ENCODE data around the gene USP13.
"Not testable (repeated sequence)": the region's sequence is repeated elsewhere in the genome, so short reads cannot be mapped to it uniquely, and the experiment has no call there.

USP13 gene, protein sequence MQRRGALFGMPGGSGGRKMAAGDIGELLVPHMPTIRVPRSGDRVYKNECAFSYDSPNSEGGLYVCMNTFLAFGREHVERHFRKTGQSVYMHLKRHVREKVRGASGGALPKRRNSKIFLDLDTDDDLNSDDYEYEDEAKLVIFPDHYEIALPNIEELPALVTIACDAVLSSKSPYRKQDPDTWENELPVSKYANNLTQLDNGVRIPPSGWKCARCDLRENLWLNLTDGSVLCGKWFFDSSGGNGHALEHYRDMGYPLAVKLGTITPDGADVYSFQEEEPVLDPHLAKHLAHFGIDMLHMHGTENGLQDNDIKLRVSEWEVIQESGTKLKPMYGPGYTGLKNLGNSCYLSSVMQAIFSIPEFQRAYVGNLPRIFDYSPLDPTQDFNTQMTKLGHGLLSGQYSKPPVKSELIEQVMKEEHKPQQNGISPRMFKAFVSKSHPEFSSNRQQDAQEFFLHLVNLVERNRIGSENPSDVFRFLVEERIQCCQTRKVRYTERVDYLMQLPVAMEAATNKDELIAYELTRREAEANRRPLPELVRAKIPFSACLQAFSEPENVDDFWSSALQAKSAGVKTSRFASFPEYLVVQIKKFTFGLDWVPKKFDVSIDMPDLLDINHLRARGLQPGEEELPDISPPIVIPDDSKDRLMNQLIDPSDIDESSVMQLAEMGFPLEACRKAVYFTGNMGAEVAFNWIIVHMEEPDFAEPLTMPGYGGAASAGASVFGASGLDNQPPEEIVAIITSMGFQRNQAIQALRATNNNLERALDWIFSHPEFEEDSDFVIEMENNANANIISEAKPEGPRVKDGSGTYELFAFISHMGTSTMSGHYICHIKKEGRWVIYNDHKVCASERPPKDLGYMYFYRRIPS

DNA sequence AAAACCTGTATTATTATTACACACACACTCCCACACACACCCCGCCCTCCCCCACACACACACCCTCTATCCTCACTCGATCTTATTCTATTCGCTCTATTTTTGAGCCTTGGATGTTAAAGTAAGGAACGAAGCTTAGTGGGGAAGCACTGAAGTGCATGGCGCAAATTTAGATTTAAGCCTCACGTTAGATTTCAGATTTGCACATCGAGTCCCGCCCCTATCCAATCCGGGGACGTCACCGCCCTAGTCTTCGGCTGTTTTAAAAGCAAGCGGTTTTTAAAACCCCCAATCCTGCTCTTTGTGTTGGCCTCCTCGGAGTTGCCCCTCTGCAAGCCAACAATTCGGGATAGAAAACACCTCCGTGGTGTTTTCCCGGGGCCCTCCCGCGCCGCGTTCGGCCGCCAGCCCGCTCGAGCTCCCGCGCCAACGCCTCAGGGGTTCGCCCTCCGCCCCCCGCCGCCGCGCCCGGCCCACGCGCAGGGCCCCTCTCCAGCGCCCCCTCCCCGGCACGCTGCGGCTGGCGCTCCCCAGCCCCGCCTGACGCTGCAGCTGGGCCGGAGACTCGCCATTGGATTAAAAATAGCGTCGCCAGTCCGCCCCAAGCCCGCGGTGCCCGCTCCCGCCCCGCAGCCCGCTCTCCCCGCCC lies at the start of gene USP13:
Gene USP13 (plus strand): TSS at position 594 of the 649 bp plus-strand sequence. CDS start 186 bp downstream, outside the sequence.
- DNase-seq (ENCODE audit: low spot score): peak; percentile 60

GRCh38 chr3:179603321-179603720 lies 49.5 kb upstream of the USP13 start:
- DNase-seq (ENCODE audit: low spot score): no peak

DNA sequence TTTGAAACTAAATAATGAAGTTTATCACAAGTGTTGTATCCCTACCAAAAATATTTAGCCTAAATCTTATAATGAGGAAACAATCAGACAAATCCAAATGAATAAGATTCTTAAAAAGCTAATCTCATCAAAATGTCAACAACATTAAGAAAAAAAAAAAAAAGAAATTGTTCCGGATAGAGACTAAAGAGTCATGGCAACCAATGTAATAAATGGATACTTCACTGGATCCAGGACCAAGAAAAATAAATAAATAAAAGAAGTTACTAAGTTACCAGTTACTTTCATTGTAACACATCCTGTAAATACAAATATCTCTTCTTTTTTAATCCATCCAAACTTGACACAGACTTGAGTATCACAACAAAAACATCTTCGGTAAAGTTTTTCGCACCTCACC lies 49.0 kb upstream of the USP13 start:
- no peak for DNase-seq (ENCODE audit: low spot score)

- DNase-seq (ENCODE audit: low spot score): peak; percentile 94
These were observed 48.3 kb upstream of the USP13 start, which contains the start of the genes MRPL47 and NDUFB5 for GRCh38 chr3:179604321-179605078. TSS of gene MRPL47 (minus strand) at chr3:179604638. CDS start at chr3:179604624, 14 bp downstream. TSS of gene NDUFB5 (plus strand) at chr3:179604794. CDS start at chr3:179604816, 22 bp downstream.

- DNase-seq (ENCODE audit: low spot score): no peak
These were observed 46.2 kb upstream of the USP13 start for GRCh38 chr3:179606534-179607085.

- DNase-seq (ENCODE audit: low spot score): peak; percentile 55
These were observed 43.7 kb upstream of the USP13 start for GRCh38 chr3:179608931-179609720.

GRCh38 chr3:179610066-179610465 lies 42.8 kb upstream of the USP13 start:
- DNase-seq (ENCODE audit: low spot score): no peak

- no peak for DNase-seq (ENCODE audit: low spot score)
These were observed 39.0 kb upstream of the USP13 start for GRCh38 chr3:179613807-179614206.

DNA sequence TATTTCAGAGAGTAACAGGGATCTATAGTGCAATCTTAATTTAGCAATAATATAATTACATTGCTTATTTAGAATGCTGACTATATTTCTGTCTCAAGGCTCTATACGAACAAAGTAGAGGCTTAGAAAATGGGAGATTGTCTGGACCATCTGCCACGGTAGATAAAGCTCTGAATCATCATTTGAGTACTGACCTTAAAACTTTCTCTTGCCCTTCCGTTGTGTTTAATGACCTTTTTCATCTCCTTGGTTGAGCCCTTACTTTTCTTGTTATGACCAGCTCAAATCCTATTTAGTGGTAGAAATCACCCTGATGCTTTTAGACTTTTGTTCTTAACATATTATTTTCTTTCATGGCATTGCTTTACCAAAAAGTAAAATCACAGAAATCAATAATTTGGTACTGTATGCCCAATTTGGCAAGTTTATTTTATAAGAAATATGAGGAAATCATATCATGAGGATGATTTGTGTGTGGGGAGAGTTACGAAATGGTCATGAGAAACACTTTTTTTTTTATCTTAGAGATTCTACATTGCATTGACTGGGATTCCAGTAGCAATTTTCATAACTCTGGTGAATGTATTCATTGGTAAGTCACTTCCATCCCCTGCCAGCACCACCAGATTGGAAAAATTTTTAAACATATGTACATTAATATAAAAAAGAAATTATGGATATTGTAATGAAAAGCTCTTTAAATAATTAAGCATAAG lies 37.2 kb upstream of the USP13 start:
- DNase-seq (ENCODE audit: low spot score): no peak

DNA sequence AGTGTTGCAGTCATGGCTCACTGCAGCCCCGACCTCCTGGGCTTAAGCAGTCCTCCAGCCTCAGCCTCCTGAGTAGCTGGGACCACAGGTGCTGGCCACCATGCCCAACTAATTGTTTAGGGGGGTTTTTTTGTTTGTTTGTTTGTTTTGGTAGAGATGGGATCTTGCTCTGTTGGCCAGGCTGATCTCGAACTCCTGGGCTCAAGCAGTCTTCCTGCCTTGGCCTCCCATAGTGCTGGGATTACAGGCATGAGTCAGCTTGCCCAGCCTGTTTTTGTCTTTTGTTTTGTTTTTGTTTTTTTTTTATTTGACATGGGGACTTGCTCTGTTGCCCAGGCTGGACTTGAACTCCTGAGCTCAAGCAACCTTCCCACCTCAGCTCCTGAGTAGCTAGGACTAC lies 30.8 kb upstream of the USP13 start:
- DNase-seq (ENCODE audit: low spot score): no peak

DNA sequence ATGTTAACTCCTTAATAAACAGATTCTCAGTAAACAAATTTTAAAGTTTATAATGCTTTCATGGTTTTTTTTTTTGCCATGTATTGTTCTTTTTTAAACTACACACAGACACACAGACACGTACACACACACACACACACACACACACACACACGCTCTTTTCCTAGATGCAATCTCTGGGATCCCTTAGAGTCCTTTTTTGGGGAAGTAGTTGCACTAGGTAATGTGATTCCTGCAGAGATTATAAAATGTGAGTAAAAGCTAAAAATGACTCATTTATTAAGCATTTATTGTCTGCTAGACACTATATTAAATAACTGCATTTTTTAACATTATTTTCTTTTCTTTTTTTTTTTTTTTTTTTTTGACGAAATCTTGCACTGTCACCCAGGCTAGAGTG lies 28.4 kb upstream of the USP13 start:
- no peak for DNase-seq (ENCODE audit: low spot score)

GRCh38 chr3:179630753-179631451 lies 21.9 kb upstream of the USP13 start:
- no peak for DNase-seq (ENCODE audit: low spot score)

GRCh38 chr3:179640469-179640868 lies 12.4 kb upstream of the USP13 start:
- no peak for DNase-seq (ENCODE audit: low spot score)

DNA sequence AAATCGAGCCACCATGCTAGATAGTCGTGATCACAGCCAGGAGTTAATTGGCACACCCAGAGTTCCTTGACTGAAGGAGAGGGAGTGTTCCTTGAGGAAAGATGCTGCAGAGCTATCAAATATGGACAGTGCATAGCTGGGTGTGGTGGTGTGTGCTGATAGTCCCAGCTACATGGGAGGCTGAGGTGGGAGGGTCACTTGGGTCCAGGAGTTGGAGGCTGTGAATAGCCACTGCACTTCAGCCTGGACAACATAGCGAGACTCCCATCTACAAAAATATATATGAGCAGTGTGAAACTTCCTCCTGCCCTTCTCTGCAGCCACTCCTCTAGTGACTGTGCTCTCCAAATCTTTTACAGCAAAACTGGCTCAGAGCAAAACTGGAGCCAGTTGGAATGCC lies 10.0 kb upstream of the USP13 start:
- no peak for DNase-seq (ENCODE audit: low spot score)

DNA sequence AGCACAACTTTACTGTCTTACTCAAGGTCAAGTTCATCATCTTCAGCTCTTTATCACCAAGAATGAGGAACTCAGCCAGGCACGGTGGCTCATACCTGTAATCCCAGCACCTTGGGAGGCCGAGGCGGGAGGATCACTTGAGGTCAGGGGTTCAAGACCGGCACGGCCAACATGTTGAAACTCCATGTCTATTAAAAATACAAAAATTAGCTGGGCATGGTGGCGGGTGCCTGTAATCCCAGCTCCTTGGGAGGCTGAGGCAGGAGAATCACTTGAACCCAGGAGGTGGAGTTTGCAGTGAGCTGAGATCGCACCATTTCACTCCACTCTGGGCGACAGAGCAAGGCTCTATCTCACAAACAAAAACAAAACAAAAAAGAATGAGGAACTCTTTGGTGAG lies 9.0 kb upstream of the USP13 start:
- not testable (repeated sequence) for DNase-seq (ENCODE audit: low spot score)

- DNase-seq (ENCODE audit: low spot score): no peak
These were observed 6.7 kb upstream of the USP13 start for GRCh38 chr3:179646177-179646576.

DNA sequence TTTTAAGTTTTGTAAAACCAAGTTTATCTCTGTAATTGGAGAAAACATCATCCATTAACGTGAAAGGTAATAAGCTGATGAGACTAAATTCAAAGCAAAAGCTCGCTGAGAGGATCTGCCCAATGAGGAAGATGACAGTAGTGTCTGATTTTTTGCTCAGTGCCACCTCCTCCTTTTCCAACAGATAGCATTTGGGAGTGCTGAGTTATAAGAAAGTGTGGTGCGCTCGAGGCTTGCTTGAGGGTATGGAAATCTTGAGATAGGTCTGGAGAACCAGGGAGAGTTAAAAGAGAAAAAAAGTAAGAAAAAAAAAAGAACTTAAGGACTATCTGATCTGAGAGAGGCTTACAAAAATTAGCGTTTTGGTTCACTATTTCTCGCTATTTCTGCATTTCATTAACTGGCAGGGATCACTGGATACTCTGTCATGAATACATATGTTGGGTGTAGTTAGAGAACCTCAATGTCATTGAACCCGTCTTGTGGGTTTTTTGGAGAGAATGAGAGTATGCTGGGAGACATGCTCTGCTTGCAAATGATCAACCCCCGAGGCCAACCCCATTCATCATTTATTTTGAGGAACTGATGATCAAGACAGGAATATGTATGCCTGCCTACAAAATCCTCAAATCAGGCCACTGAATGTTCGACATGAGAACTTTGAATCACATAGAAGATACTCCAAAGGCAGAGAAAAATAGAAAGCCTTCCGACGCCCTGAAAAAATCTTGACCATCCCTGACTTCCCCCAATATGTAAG lies 973 bp upstream of the USP13 start:
- DNase-seq (ENCODE audit: low spot score): no peak

DNA sequence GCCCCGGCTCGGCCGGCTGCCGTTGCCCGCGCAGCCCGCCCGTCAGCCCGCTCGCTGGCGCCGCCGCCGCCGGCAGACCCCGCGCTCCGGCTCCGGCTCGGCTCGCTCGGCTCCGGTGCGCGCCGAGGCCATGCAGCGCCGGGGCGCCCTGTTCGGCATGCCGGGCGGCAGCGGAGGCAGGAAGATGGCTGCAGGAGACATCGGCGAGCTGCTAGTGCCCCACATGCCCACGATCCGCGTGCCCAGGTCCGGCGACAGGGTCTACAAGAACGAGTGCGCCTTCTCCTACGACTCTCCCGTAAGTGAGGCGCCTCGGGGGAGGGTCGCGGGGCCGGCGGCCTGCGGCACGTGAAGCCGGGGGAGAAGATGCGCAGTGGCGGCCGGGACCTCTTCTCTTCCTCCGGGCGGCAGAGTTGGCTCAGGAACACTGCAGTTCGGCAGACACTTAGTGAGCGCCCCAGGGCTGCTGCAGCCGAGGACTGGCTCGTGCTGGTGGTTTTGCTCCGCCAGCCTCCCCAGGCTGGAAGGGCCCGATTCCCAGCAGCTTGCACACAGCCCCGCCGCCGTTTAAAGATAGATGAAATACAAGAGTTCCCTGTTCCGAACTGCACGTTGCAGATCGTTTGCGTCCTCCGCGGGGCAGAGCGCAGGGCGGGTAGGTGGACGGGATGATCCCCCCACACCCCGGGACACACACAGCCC lies 407 bp downstream of the USP13 start:
- DNase-seq (ENCODE audit: low spot score): peak; percentile 58

Data from CD4-positive, alpha-beta T cell treated with Interleukin-15 for 4 hours (primary cell).